ENCODE data around the gene SIRT3.
A peak's percentile ranks its signal among the peaks of the same experiment; 100 is the strongest.

Gene SIRT3

GRCh38 chr11:212150-213100 lies 23.7 kb downstream of the SIRT3 start:
- Histone ChIP-seq H3K27ac (ENCODE audit: low read depth, low read length) (no peak overlapping the region), H3K23ac (ENCODE audit: low read length) (no peak overlapping the region), H3K9ac (ENCODE audit: low read length) (no peak overlapping the region), H3K27me3 (ENCODE audit: insufficient read depth, low read length, poor library complexity) (no peaks in the 10 kb centered on the region), H3K4me2 (ENCODE audit: low read length) (no peak overlapping the region), H3K56ac (ENCODE audit: low read length) (no peak overlapping the region), H4K5ac (ENCODE audit: low read length) (no peak overlapping the region), H3K18ac (ENCODE audit: low read length) (no peak overlapping the region), H3K36me3 (ENCODE audit: control insufficient read depth, insufficient read depth, low read length) (peaks cover 25% of the 10 kb centered on the region), H2BK5ac (ENCODE audit: low read length) (no peak overlapping the region), H3K4ac (ENCODE audit: low read depth, low read length) (no peak overlapping the region), H3K4me1 (ENCODE audit: control insufficient read depth, low read depth, low read length) (peaks cover 6% of the 10 kb centered on the region), H4K8ac (ENCODE audit: low read depth, low read length) (no peak overlapping the region), H3K4me3 (ENCODE audit: low read length) (no peak overlapping the region), H3K79me2 (ENCODE audit: control insufficient read depth, insufficient read depth, low read length) (peaks cover 22% of the 10 kb centered on the region), H3K79me1 (ENCODE audit: low read length) (peaks cover 31% of the 10 kb centered on the region), H2BK120ac (ENCODE audit: low read depth, low read length) (no peak overlapping the region), H2AK5ac (ENCODE audit: low read length) (no peak overlapping the region), H2BK15ac (replicated peaks; ENCODE audit: low read depth) (no peak overlapping the region)
- DNase-seq, result no peak
- no CpG with 5 or more reads among the region's 17 CpGs for WGBS (ENCODE audit: extremely low coverage, insufficient coverage, low lambda C conversion rate)

- Histone ChIP-seq H2BK120ac (ENCODE audit: low read depth, low read length) (no peak overlapping the region), H2BK5ac (ENCODE audit: low read length) (no peak overlapping the region), H2AK5ac (ENCODE audit: low read length) (no peak overlapping the region), H3K18ac (ENCODE audit: low read length) (no peak overlapping the region), H2BK15ac (replicated peaks; ENCODE audit: low read depth) (no peak overlapping the region), H3K79me1 (ENCODE audit: low read length) (peaks cover 31% of the 10 kb centered on the region), H3K79me2 (ENCODE audit: control insufficient read depth, insufficient read depth, low read length) (peaks cover 24% of the 10 kb centered on the region), H3K36me3 (ENCODE audit: control insufficient read depth, insufficient read depth, low read length) (peaks cover 25% of the 10 kb centered on the region), H3K4me2 (ENCODE audit: low read length) (no peak overlapping the region), H3K27me3 (ENCODE audit: insufficient read depth, low read length, poor library complexity) (no peaks in the 10 kb centered on the region), H4K5ac (ENCODE audit: low read length) (no peak overlapping the region), H3K23ac (ENCODE audit: low read length) (no peak overlapping the region), H4K8ac (ENCODE audit: low read depth, low read length) (no peak overlapping the region), H3K9ac (ENCODE audit: low read length) (no peak overlapping the region), H3K56ac (ENCODE audit: low read length) (no peak overlapping the region), H3K4ac (ENCODE audit: low read depth, low read length) (no peak overlapping the region), H3K27ac (ENCODE audit: low read depth, low read length) (no peak overlapping the region), H3K4me3 (ENCODE audit: low read length) (no peak overlapping the region), H3K4me1 (ENCODE audit: control insufficient read depth, low read depth, low read length) (peaks cover 6% of the 10 kb centered on the region)
- no CpG with 5 or more reads among the region's 9 CpGs for WGBS (ENCODE audit: extremely low coverage, insufficient coverage, low lambda C conversion rate)
- DNase-seq, result no peak
Measured at GRCh38 chr11:211741-212140, 24.4 kb downstream of the SIRT3 start.

GRCh38 chr11:211295-211694 lies 24.8 kb downstream of the SIRT3 start:
- H3K79me1 ChIP-seq (ENCODE audit: low read length), result peaks cover 36% of the 10 kb centered on the region
- no peaks in the 10 kb centered on the region for H3K27me3 ChIP-seq (ENCODE audit: insufficient read depth, low read length, poor library complexity)
- H3K79me2 ChIP-seq (ENCODE audit: control insufficient read depth, insufficient read depth, low read length), result peaks cover 29% of the 10 kb centered on the region
- H4K8ac ChIP-seq (ENCODE audit: low read depth, low read length), result no peak overlapping the region
- no peak overlapping the region for H3K18ac ChIP-seq (ENCODE audit: low read length)
- H2AK5ac ChIP-seq (ENCODE audit: low read length), result no peak overlapping the region
- no peak overlapping the region for H3K23ac ChIP-seq (ENCODE audit: low read length)
- no peak for DNase-seq
- H3K36me3 ChIP-seq (ENCODE audit: control insufficient read depth, insufficient read depth, low read length), result peaks cover 25% of the 10 kb centered on the region
- H3K4me2 ChIP-seq (ENCODE audit: low read length), result no peak overlapping the region
- no peak overlapping the region for H2BK120ac ChIP-seq (ENCODE audit: low read depth, low read length)
- peaks cover 10% of the 10 kb centered on the region for H3K4me1 ChIP-seq (ENCODE audit: control insufficient read depth, low read depth, low read length)
- H3K56ac ChIP-seq (ENCODE audit: low read length), result no peak overlapping the region
- no peak overlapping the region for H3K9ac ChIP-seq (ENCODE audit: low read length)
- no CpG with 5 or more reads among the region's 5 CpGs for WGBS (ENCODE audit: extremely low coverage, insufficient coverage, low lambda C conversion rate)
- H4K5ac ChIP-seq (ENCODE audit: low read length), result no peak overlapping the region
- no peak overlapping the region for H3K4me3 ChIP-seq (ENCODE audit: low read length)
- no peak overlapping the region for H2BK15ac ChIP-seq (replicated peaks; ENCODE audit: low read depth)
- H2BK5ac ChIP-seq (ENCODE audit: low read length), result no peak overlapping the region
- H3K4ac ChIP-seq (ENCODE audit: low read depth, low read length), result no peak overlapping the region
- no peak overlapping the region for H3K27ac ChIP-seq (ENCODE audit: low read depth, low read length)

GRCh38 chr11:210803-211180 lies 25.4 kb downstream of the SIRT3 start:
- Histone ChIP-seq H2BK15ac (replicated peaks; ENCODE audit: low read depth) (no peak overlapping the region), H3K27ac (ENCODE audit: low read depth, low read length) (peak overlapping the region; percentile 34), H3K79me2 (ENCODE audit: control insufficient read depth, insufficient read depth, low read length) (peaks cover 34% of the 10 kb centered on the region), H3K27me3 (ENCODE audit: insufficient read depth, low read length, poor library complexity) (no peaks in the 10 kb centered on the region), H3K4me3 (ENCODE audit: low read length) (no peak overlapping the region), H4K8ac (ENCODE audit: low read depth, low read length) (no peak overlapping the region), H3K23ac (ENCODE audit: low read length) (no peak overlapping the region), H2BK5ac (ENCODE audit: low read length) (no peak overlapping the region), H3K9ac (ENCODE audit: low read length) (peak overlapping the region; percentile 1), H3K4ac (ENCODE audit: low read depth, low read length) (no peak overlapping the region), H3K79me1 (ENCODE audit: low read length) (peaks cover 41% of the 10 kb centered on the region), H3K56ac (ENCODE audit: low read length) (peak overlapping the region; percentile 31), H3K4me2 (ENCODE audit: low read length) (no peak overlapping the region), H2AK5ac (ENCODE audit: low read length) (no peak overlapping the region), H3K36me3 (ENCODE audit: control insufficient read depth, insufficient read depth, low read length) (peaks cover 25% of the 10 kb centered on the region), H3K18ac (ENCODE audit: low read length) (no peak overlapping the region), H3K4me1 (ENCODE audit: control insufficient read depth, low read depth, low read length) (peaks cover 12% of the 10 kb centered on the region), H4K5ac (ENCODE audit: low read length) (no peak overlapping the region), H2BK120ac (ENCODE audit: low read depth, low read length) (no peak overlapping the region)
- no peak for DNase-seq
- WGBS (ENCODE audit: extremely low coverage, insufficient coverage, low lambda C conversion rate), result no CpG with 5 or more reads among the region's 5 CpGs

- Histone ChIP-seq H3K79me2 (ENCODE audit: control insufficient read depth, insufficient read depth, low read length) (peaks cover 39% of the 10 kb centered on the region), H3K18ac (ENCODE audit: low read length) (no peak overlapping the region), H3K56ac (ENCODE audit: low read length) (peak overlapping the region; percentile 99), H4K8ac (ENCODE audit: low read depth, low read length) (no peak overlapping the region), H2AK5ac (ENCODE audit: low read length) (no peak overlapping the region), H3K9ac (ENCODE audit: low read length) (peak overlapping the region; percentile 100), H3K4me3 (ENCODE audit: low read length) (no peak overlapping the region), H2BK120ac (ENCODE audit: low read depth, low read length) (no peak overlapping the region), H2BK15ac (replicated peaks; ENCODE audit: low read depth) (no peak overlapping the region), H3K23ac (ENCODE audit: low read length) (no peak overlapping the region), H3K27me3 (ENCODE audit: insufficient read depth, low read length, poor library complexity) (no peaks in the 10 kb centered on the region), H4K5ac (ENCODE audit: low read length) (no peak overlapping the region), H3K4me1 (ENCODE audit: control insufficient read depth, low read depth, low read length) (peaks cover 12% of the 10 kb centered on the region), H3K4me2 (ENCODE audit: low read length) (peak overlapping the region; percentile 26), H3K27ac (ENCODE audit: low read depth, low read length) (peak overlapping the region; percentile 46), H3K36me3 (ENCODE audit: control insufficient read depth, insufficient read depth, low read length) (peaks cover 23% of the 10 kb centered on the region), H3K4ac (ENCODE audit: low read depth, low read length) (no peak overlapping the region), H2BK5ac (ENCODE audit: low read length) (no peak overlapping the region), H3K79me1 (ENCODE audit: low read length) (peaks cover 46% of the 10 kb centered on the region)
- DNase-seq, result peak; percentile 94
- WGBS (ENCODE audit: extremely low coverage, insufficient coverage, low lambda C conversion rate), result no CpG with 5 or more reads among the region's 9 CpGs
Measured at GRCh38 chr11:210122-210802, 25.9 kb downstream of the SIRT3 start.
